HUES48 (cell line): ENCODE measurements around the gene OPCML.

ENCODE experiments used
- H3K27ac ChIP-seq: one replicate; pipeline ENCODE4 v1.7.0; 2013; ENCODE audit warnings: low read depth, low read length, inconsistent platforms
- H3K27me3 ChIP-seq: 2 replicates; pipeline ENCODE4 v1.6.1; 2013; ENCODE audit warnings: mild to moderate bottlenecking, low read length; ENCODE audit not compliant: control insufficient read depth, insufficient read depth
- H3K36me3 ChIP-seq: 2 replicates; pipeline ENCODE4 v1.6.1; 2013; ENCODE audit warnings: low read length; ENCODE audit not compliant: control insufficient read depth, insufficient read depth
- H3K4me1 ChIP-seq: 2 replicates; pipeline ENCODE4 v1.6.1; 2013; ENCODE audit warnings: mild to moderate bottlenecking, low read length; ENCODE audit not compliant: control insufficient read depth, insufficient read depth
- H3K4me3 ChIP-seq: 2 replicates; pipeline ENCODE4 v1.5.1; 2013; ENCODE audit warnings: mild to moderate bottlenecking, low read depth, low read length
- H3K9ac ChIP-seq: 2 replicates; pipeline ENCODE4 v1.6.1; 2013; ENCODE audit warnings: mild to moderate bottlenecking, low read depth, low read length, moderate library complexity
- H3K9me3 ChIP-seq: 2 replicates; pipeline ENCODE4 v1.6.1; 2013; ENCODE audit warnings: low read length; ENCODE audit not compliant: control insufficient read depth, insufficient read depth

The OPCML gene

GRCh38 chr11:132898021-132898420 is 634.3 kb downstream of the OPCML start:
- 0 out of 2 replicates have a peak, but pooled peaks cover under 1% of the 10 kb centered on the region for H3K9me3 ChIP-seq
- H3K4me3 ChIP-seq = no peak overlapping the region
- no peak overlapping the region for H3K9ac ChIP-seq
- no peaks in the 10 kb centered on the region for H3K27me3 ChIP-seq
- H3K27ac ChIP-seq = no peak overlapping the region
- peaks cover 19% of the 10 kb centered on the region for H3K4me1 ChIP-seq
- H3K36me3 ChIP-seq = no peaks in the 10 kb centered on the region

DNA sequence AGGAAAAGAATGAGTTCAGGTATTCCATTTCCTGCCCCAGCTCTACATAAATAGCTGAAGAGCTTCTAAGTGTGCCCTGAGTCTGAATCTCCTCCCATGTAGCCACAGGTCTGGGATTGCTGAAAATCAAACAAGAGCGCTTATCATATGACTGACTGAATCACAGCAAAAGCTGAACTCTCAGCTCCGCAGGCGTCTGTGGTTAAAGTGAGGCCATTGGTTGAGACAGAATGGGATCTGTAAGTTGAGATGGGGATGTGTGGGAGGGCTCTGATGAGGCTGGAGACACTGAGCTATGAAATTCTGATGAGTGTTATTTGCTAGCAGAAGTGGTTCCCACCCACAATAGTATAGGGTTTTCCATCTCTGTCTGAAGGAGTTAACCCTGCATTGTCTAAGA is 637.0 kb downstream of the OPCML start:
- no peak overlapping the region for H3K4me3 ChIP-seq
- H3K27me3 ChIP-seq = no peaks in the 10 kb centered on the region
- H3K27ac ChIP-seq = no peak overlapping the region
- H3K9me3 ChIP-seq = no peaks in the 10 kb centered on the region
- no peaks in the 10 kb centered on the region for H3K4me1 ChIP-seq
- H3K9ac ChIP-seq = no peak overlapping the region
- no peaks in the 10 kb centered on the region for H3K36me3 ChIP-seq

DNA sequence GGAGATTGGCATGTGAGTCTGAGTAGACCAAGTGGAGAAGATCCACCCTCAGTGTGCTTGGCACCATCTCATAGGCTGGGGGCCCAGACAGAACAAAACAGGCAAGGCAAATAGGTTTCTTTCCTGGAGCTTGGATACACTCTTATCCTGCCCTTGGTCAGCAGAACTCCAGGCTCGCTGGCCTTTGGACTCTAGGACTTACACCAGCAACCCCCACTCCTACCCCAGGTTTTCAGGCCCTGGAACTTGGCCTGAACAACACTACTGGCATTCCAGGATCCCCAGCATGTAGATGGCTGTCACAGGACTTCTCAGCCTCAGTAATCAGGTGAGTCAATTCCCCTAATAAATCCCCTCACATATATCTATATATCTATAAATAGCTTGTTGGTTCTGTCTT is 637.7 kb downstream of the OPCML start:
- Histone ChIP-seq H3K4me3 (no peak overlapping the region), H3K9me3 (no peaks in the 10 kb centered on the region), H3K27me3 (no peaks in the 10 kb centered on the region), H3K4me1 (no peaks in the 10 kb centered on the region), H3K36me3 (no peaks in the 10 kb centered on the region), H3K27ac (no peak overlapping the region), H3K9ac (no peak overlapping the region)

DNA sequence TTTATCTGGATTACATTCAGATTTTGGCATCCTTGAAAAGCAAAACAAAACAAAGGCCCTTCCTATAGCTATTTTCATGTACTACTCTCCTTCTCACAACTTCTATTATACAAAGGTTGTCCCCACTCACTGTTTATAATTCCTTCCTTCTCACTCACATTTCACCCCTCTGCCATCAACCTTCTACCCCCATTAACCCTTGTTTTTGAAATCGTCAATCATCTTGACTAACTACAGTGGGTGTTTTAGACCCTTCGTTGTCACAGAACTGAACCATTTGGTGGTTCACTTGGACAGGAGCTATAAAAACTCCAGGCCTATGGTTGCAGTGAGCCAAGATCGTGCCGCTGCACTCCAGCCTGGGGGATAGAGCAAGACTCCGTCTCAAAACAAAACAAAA is 639.4 kb downstream of the OPCML start:
- Histone ChIP-seq H3K27ac (no peak overlapping the region), H3K4me1 (peaks cover 7% of the 10 kb centered on the region; the same call in 1 of the 2 replicates), H3K27me3 (no peaks in the 10 kb centered on the region), H3K9me3 (no peaks in the 10 kb centered on the region), H3K36me3 (no peaks in the 10 kb centered on the region), H3K9ac (no peak overlapping the region), H3K4me3 (no peak overlapping the region)

- Histone ChIP-seq H3K27ac (no peak overlapping the region), H3K9me3 (no peaks in the 10 kb centered on the region)
Observed at GRCh38 chr11:132888226-132888625, 644.1 kb downstream of the OPCML start.

GRCh38 chr11:132886335-132886734 is 646.0 kb downstream of the OPCML start:
- no peaks in the 10 kb centered on the region for H3K27me3 ChIP-seq
- no peak overlapping the region for H3K4me3 ChIP-seq
- H3K9me3 ChIP-seq = no peaks in the 10 kb centered on the region
- H3K9ac ChIP-seq = no peak overlapping the region
- no peak overlapping the region for H3K27ac ChIP-seq
- peaks cover 7% of the 10 kb centered on the region; the same call in 1 of the 2 replicates for H3K4me1 ChIP-seq
- no peaks in the 10 kb centered on the region for H3K36me3 ChIP-seq

More at GRCh38 chr11:132888226-132888625, 644.1 kb downstream of the OPCML start:
- peaks cover 7% of the 10 kb centered on the region; the same call in 1 of the 2 replicates for H3K4me1 ChIP-seq
- no peaks in the 10 kb centered on the region for H3K36me3 ChIP-seq
- no peak overlapping the region for H3K4me3 ChIP-seq
- no peak overlapping the region for H3K9ac ChIP-seq
- no peaks in the 10 kb centered on the region for H3K27me3 ChIP-seq

DNA sequence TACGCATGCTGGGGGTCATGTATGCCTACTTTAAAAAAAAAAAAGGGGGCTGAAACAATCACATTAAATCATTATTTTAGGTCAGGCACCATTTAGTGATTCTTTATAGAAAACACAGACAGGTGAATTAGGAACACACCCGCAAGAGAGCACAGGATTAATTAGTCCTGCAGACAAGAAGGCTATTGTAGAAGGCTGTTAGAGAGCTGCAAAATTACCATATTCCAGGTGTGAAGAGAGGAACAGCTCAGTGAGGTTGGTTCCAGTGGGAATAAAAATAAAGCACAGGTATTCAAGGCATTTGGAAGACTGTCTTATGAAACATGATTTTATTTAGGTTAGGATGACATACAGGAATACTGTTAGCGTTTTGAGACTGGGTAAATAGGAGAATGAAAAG is 649.1 kb downstream of the OPCML start:
- H3K27me3 ChIP-seq = no peaks in the 10 kb centered on the region

DNA sequence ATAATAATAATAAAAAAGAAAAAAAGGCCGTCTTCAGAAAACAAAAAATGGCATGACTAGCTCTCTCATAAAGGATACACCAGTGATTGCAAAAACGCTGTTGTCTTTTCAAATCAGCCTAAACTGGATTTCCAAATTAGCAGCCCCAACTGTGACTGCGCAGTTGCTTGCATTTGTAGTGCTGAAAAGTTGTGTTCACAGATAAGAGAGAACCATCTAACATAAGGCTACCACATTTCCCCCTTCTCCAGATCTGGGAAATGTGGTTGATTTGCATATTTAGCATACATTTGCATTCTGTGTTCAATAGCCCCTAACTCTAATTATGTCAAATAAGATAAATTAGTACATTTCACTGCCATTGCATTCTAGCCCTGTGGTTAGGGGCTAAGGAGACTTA is 650.7 kb downstream of the OPCML start:
- no peak overlapping the region for H3K9ac ChIP-seq
- H3K4me1 ChIP-seq = no peaks in the 10 kb centered on the region
- no peaks in the 10 kb centered on the region for H3K27me3 ChIP-seq
- no peak overlapping the region for H3K4me3 ChIP-seq
- H3K9me3 ChIP-seq = no peaks in the 10 kb centered on the region
- H3K27ac ChIP-seq = no peak overlapping the region
- no peaks in the 10 kb centered on the region for H3K36me3 ChIP-seq

More for the DNA sequence above, 649.1 kb downstream of the OPCML start:
- no peaks in the 10 kb centered on the region for H3K36me3 ChIP-seq
- no peak overlapping the region for H3K9ac ChIP-seq
- H3K9me3 ChIP-seq = no peaks in the 10 kb centered on the region
- no peak overlapping the region for H3K4me3 ChIP-seq
- no peak overlapping the region for H3K27ac ChIP-seq
- H3K4me1 ChIP-seq = no peaks in the 10 kb centered on the region

- H3K4me3 ChIP-seq = no peak overlapping the region
- no peaks in the 10 kb centered on the region for H3K27me3 ChIP-seq
- H3K9me3 ChIP-seq = no peaks in the 10 kb centered on the region
- H3K27ac ChIP-seq = no peak overlapping the region
- no peaks in the 10 kb centered on the region for H3K36me3 ChIP-seq
- H3K9ac ChIP-seq = no peak overlapping the region
- H3K4me1 ChIP-seq = no peaks in the 10 kb centered on the region
Observed at GRCh38 chr11:132878111-132878510, 654.2 kb downstream of the OPCML start.

DNA sequence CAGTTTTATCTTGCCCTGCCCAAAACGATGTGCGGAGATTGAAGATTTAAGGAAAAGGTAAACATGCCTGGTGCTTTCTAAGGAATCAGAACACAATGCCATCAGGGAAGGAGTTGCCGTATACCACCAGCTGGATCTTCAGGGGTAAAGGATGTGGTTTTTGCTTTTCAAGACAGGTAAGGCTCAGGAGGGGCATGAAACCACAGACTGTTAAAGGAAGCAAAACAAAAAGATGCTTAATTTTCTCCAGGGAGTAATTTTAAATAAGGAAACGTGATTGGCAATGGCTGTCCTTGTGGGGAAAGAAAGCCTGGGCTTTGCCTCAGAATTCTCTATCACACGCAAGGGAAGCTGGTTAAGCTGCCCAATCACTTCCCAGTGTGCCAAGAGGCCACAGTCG is 655.6 kb downstream of the OPCML start:
- H3K9me3 ChIP-seq = no peaks in the 10 kb centered on the region
- no peaks in the 10 kb centered on the region for H3K4me1 ChIP-seq
- no peaks in the 10 kb centered on the region for H3K36me3 ChIP-seq
- H3K4me3 ChIP-seq = no peak overlapping the region
- no peak overlapping the region for H3K27ac ChIP-seq
- no peaks in the 10 kb centered on the region for H3K27me3 ChIP-seq
- no peak overlapping the region for H3K9ac ChIP-seq

- H3K4me3 ChIP-seq = no peak overlapping the region
- H3K4me1 ChIP-seq = no peaks in the 10 kb centered on the region
- H3K9ac ChIP-seq = no peak overlapping the region
- no peaks in the 10 kb centered on the region for H3K36me3 ChIP-seq
- no peak overlapping the region for H3K27ac ChIP-seq
- no peaks in the 10 kb centered on the region for H3K9me3 ChIP-seq
- no peaks in the 10 kb centered on the region for H3K27me3 ChIP-seq
Observed at GRCh38 chr11:132876239-132876638, 656.1 kb downstream of the OPCML start.

DNA sequence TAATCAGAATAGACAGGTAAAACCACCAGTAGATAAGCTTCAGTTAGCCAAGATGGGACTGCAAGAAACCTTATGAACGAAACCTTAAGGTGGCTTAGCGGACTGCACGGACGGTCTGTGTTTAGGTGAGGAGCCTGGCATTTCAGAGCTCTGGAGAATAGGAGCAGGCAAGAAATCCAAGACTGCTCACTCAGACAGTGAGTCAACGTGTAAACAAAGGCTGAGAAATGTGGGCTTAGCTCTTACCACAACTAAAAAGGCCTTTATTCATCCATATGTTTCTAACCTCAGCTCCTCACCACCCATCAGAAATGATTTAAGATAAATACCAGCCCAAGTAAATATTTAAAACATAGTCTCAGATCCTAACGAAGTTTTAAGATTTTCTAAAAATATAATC is 657.7 kb downstream of the OPCML start:
- H3K4me1 ChIP-seq = no peaks in the 10 kb centered on the region
- no peak overlapping the region for H3K9ac ChIP-seq
- H3K36me3 ChIP-seq = no peaks in the 10 kb centered on the region
- H3K27ac ChIP-seq = no peak overlapping the region
- H3K27me3 ChIP-seq = no peaks in the 10 kb centered on the region
- no peak overlapping the region for H3K4me3 ChIP-seq
- no peaks in the 10 kb centered on the region for H3K9me3 ChIP-seq
